A549 (cell line): Measurements from ENCODE around the gene DDX10. TPM values are rescaled to one million over a fixed set of nuclear protein-coding genes. Genes with fewer than 3 reads are reported as not detected.

Source experiments
- ATAC-seq, 2 experiments: fragments of 200-7000 bp in 1 of 2; fragments of >200 bp in 1 of 2; cut with Nextera tagmentation in 1 of 2; cut with Tn5 transposase in 1 of 2; 3 replicates each; pipeline versions ENCODE4 v1.8.0 to v1.9.1; 2018 to 2020; ENCODE audit warnings: mild to moderate bottlenecking in 1 of 2, moderate library complexity in 1 of 2
- CTCF ChIA-PET: fragments of 300-600 bp; sonication (Branson Sonifier 250); formaldehyde crosslinking; extraction: SDS; loops from one replicate; lab custom pipeline; 2021; ENCODE audit warnings: antibody characterized with exemption, inconsistent platforms; lab: Yijun Ruan, JAX
- POLR2A ChIA-PET: fragments of 350-600 bp; formaldehyde crosslinking; extraction: SDS; loops from one replicate; lab custom pipeline; 2021; ENCODE audit warnings: antibody characterized with exemption, inconsistent platforms; lab: Yijun Ruan, JAX
- DNase-seq, 2 experiments: peaks; one replicate each; pipeline versions ENCODE4 v3.0.0 to v3.0.0-alpha.2; 2011 to 2016; ENCODE audit warnings: low read depth in 1 of 2, low spot score in 1 of 2
- FAIRE-seq: peaks from 2 replicates; lab custom pipeline; 2011; peaks lifted over from hg19 to GRCh38; lab: Jason Lieb, UNC
- H3K27ac ChIP-seq, 2 experiments: fragments of >200 bp; sonication (Bioruptor Twin); formaldehyde crosslinking; 3 replicates each; pipeline ENCODE4 v1.5.1; 2016 to 2017
- H3K4me1 ChIP-seq: fragments of >200 bp; sonication (Bioruptor Twin); formaldehyde crosslinking; 3 replicates; pipeline ENCODE4 v1.6.1; 2016
- H3K4me2 ChIP-seq: fragments of >200 bp; sonication (Bioruptor Twin); formaldehyde crosslinking; 3 replicates; pipeline ENCODE4 v1.6.1; 2016
- H3K4me3 ChIP-seq: fragments of >200 bp; sonication (Bioruptor Twin); formaldehyde crosslinking; 3 replicates; pipeline ENCODE4 v1.5.1; 2016
- H3K9me3 ChIP-seq: fragments of >200 bp; sonication (Bioruptor Twin); formaldehyde crosslinking; 3 replicates; pipeline ENCODE4 v1.6.1; 2016
- BHLHE40 ChIP-seq: IDR thresholded peaks from 2 replicates; pipeline ENCODE4 v1.6.1; 2012; ENCODE audit warnings: low read depth, low read length, inconsistent platforms
- CBX2 ChIP-seq: fragments of 200-600 bp; sonication (generic); IDR thresholded peaks from 2 replicates; pipeline ENCODE4 v1.6.1; 2016; ENCODE audit warnings: low read depth, mild to moderate bottlenecking, borderline replicate concordance
- CEBPB ChIP-seq, 2 experiments: fragments of >200 bp in 1 of 2; sonication (Bioruptor Twin) in 1 of 2; formaldehyde crosslinking in 1 of 2; IDR thresholded peaks; 2 replicates each; pipeline ENCODE4 v1.6.1; 2012 to 2016
- FOSB ChIP-seq: fragments of 250-450 bp; sonication (Bioruptor Pico); IDR thresholded peaks from 2 replicates; pipeline ENCODE4 v1.5.0; 2020; ENCODE audit warnings: mild to moderate bottlenecking, moderate library complexity
- FOXS1 ChIP-seq: fragments of 250-450 bp; sonication (Bioruptor Pico); IDR thresholded peaks from 2 replicates; pipeline ENCODE4 v1.5.0; 2020; ENCODE audit warnings: mild to moderate bottlenecking, moderate library complexity
- GATA3 ChIP-seq: IDR thresholded peaks from 2 replicates; pipeline ENCODE4 v1.6.1; 2012; ENCODE audit warnings: borderline replicate concordance
- HDAC2 ChIP-seq: fragments of 200-600 bp; sonication (generic); IDR thresholded peaks from 2 replicates; pipeline ENCODE4 v1.6.1; 2016
- HEYL ChIP-seq: fragments of 250-450 bp; sonication (Bioruptor Pico); IDR thresholded peaks from 2 replicates; pipeline ENCODE4 v1.8.0; 2021; ENCODE audit warnings: mild to moderate bottlenecking, moderate library complexity
- HOXA7 ChIP-seq: fragments of 250-450 bp; sonication (Bioruptor Pico); IDR thresholded peaks from 2 replicates; pipeline ENCODE4 v1.5.0; 2020; ENCODE audit warnings: mild to moderate bottlenecking, moderate library complexity
- HOXB13 ChIP-seq: fragments of 250-450 bp; sonication (Bioruptor Pico); IDR thresholded peaks from 2 replicates; pipeline ENCODE4 v1.5.0; 2020; ENCODE audit warnings: low read depth, mild to moderate bottlenecking, moderate library complexity
- JUNB ChIP-seq: fragments of >200 bp; sonication (Bioruptor Twin); formaldehyde crosslinking; IDR thresholded peaks from 2 replicates; pipeline ENCODE4 v1.6.1; 2016
- MAFK ChIP-seq: fragments of 450-650 bp; IDR thresholded peaks from 2 replicates; pipeline ENCODE4 v1.6.1; 2014; ENCODE audit not compliant: partially characterized antibody
- MAX ChIP-seq: IDR thresholded peaks from 2 replicates; pipeline ENCODE4 v1.6.1; 2012
- MAZ ChIP-seq: fragments of 150-350 bp; IDR thresholded peaks from 2 replicates; pipeline ENCODE4 v1.6.1; 2014; ENCODE audit warnings: antibody characterized with exemption, low read depth, low read length, borderline replicate concordance
- NFE2L2 ChIP-seq: fragments of 150-350 bp; conservative IDR thresholded peaks from 2 replicates; pipeline ENCODE4 v1.6.1; 2014; ENCODE audit warnings: low read length
- NR3C1 ChIP-seq: fragments of >200 bp; sonication (Bioruptor Twin); formaldehyde crosslinking; IDR thresholded peaks from 3 replicates; pipeline ENCODE4 v1.6.1; 2017
- POLR2A ChIP-seq: IDR thresholded peaks from 2 replicates; pipeline ENCODE4 v1.6.1; 2012; ENCODE audit warnings: mild to moderate bottlenecking, low read length
- RARB ChIP-seq: fragments of 250-450 bp; sonication (Bioruptor Pico); IDR thresholded peaks from 2 replicates; pipeline ENCODE4 v1.8.0; 2021; ENCODE audit warnings: mild to moderate bottlenecking, moderate library complexity
- RNF2 ChIP-seq: fragments of 200-600 bp; sonication (generic); IDR thresholded peaks from 2 replicates; pipeline ENCODE4 v1.6.1; 2016; ENCODE audit warnings: low read depth, mild to moderate bottlenecking, antibody characterized with exemption, moderate library complexity, borderline replicate concordance
- SREBF2 ChIP-seq: fragments of 450-650 bp; IDR thresholded peaks from 2 replicates; pipeline ENCODE4 v1.6.1; 2014; ENCODE audit warnings: mild to moderate bottlenecking, moderate library complexity
- TP53 ChIP-seq: fragments of 250-450 bp; sonication (Bioruptor Pico); IDR thresholded peaks from 2 replicates; pipeline ENCODE4 v1.5.0; 2021; ENCODE audit warnings: mild to moderate bottlenecking, moderate library complexity
- USF2 ChIP-seq: fragments of 450-650 bp; IDR thresholded peaks from 2 replicates; pipeline ENCODE4 v1.6.1; 2014; ENCODE audit warnings: antibody characterized with exemption
- ZC3H11A ChIP-seq: fragments of 450-650 bp; IDR thresholded peaks from 2 replicates; pipeline ENCODE4 v1.6.1; 2014; ENCODE audit warnings: antibody characterized with exemption, mild to moderate bottlenecking
- ZFP36 ChIP-seq: fragments of 450-650 bp; IDR thresholded peaks from 2 replicates; pipeline ENCODE4 v1.6.1; 2014; ENCODE audit warnings: borderline replicate concordance; ENCODE audit not compliant: partially characterized antibody
- ZNF302 ChIP-seq: fragments of 250-450 bp; sonication (Bioruptor Pico); IDR thresholded peaks from 2 replicates; pipeline ENCODE4 v1.9.0; 2021; ENCODE audit warnings: inconsistent platforms, mild to moderate bottlenecking, moderate library complexity
- ZSCAN20 ChIP-seq: fragments of 250-450 bp; sonication (Bioruptor Pico); IDR thresholded peaks from 2 replicates; pipeline ENCODE4 v1.8.0; 2022; ENCODE audit warnings: mild to moderate bottlenecking, moderate library complexity
- WGBS: methylation state at CpG from one replicate; pipeline ENCODE4 v1.1.6; 2017; ENCODE audit errors: missing lambda C conversion rate; 5-methylcytosine and 5-hydroxymethylcytosine counted together
- polyA plus RNA-seq, 4 experiments: library from polyadenylated mRNA; depleted of rRNA in 3 of 4; stranded (reverse); fragments of >200 nt; fragmentation: RNase III in 1 of 4; extraction: RNeasy Plus Mini Kit Qiagen cat#74134 plus additional on column Dnase treatment in 1 of 4; gene quantifications; 2 replicates in 3 of 4; 3 replicates in 1 of 4; pipeline ENCODE4 v1.2.3, GENCODE V29; 2011 to 2017
- TF ChIP-seq, protein P1 (sequence below): fragments of >200 bp; sonication (Bioruptor Twin); formaldehyde crosslinking; IDR thresholded peaks from 2 replicates; pipeline ENCODE4 v1.6.1; 2016

The DDX10 gene
- polyA plus RNA-seq, 2 of the 4 experiments (the other 2 are of a cell fraction): 46.0 to 189 TPM

- FAIRE-seq: no peak
- no peak for ATAC-seq
- H3K9me3 ChIP-seq: peaks cover 8% of the 10 kb centered on the region
- H3K4me3 ChIP-seq: no peak overlapping the region
- H3K4me2 ChIP-seq: no peak overlapping the region
- no peak overlapping the region for H3K27ac ChIP-seq
- CTCF ChIA-PET: no interaction called here
- no peak for DNase-seq
- 0 out of 3 replicates have a peak, but pooled peaks cover 3% of the 10 kb centered on the region for H3K4me1 ChIP-seq
- POLR2A ChIA-PET: no interaction called here
- no peak for TF ChIP-seq NFE2L2
- no peak for TF ChIP-seq POLR2A
- TF ChIP-seq HOXB13 (CRISPR knock-in tag): no peak
- TF ChIP-seq ZC3H11A: no peak
- TF ChIP-seq MAX: no peak
- no peak for TF ChIP-seq RNF2
- TF ChIP-seq ZNF302 (CRISPR knock-in tag): no peak
- no peak for TF ChIP-seq HEYL (CRISPR knock-in tag)
- TF ChIP-seq CEBPB (IDR thresholded peaks at IDR 0.05): no peak
- no peak for TF ChIP-seq FOSB (CRISPR knock-in tag)
- no peak for TF ChIP-seq HOXA7 (CRISPR knock-in tag)
- no peak for TF ChIP-seq TP53 (CRISPR knock-in tag)
- TF ChIP-seq ZSCAN20: no peak
- TF ChIP-seq, all 56 proteins: peak for 0
Measured at GRCh38 chr11:108709741-108710140, 44.9 kb downstream of the DDX10 start.

GRCh38 chr11:108713076-108713790, 48.4 kb downstream of the DDX10 start:
- TF ChIP-seq POLR2A (no peak), MAZ (no peak), MAFK (no peak), RARB (CRISPR knock-in tag) (no peak), ZNF302 (CRISPR knock-in tag) (no peak), SREBF2 (no peak), NR3C1 (no peak), HDAC2 (no peak), CBX2 (no peak), USF2 (no peak), TP53 (CRISPR knock-in tag) (no peak), ZFP36 (no peak), JUNB (no peak), RNF2 (no peak), BHLHE40 (no peak), ZC3H11A (no peak), GATA3 (no peak), FOXS1 (CRISPR knock-in tag) (no peak), HOXB13 (CRISPR knock-in tag) (no peak)
- TF ChIP-seq, protein P1, sequence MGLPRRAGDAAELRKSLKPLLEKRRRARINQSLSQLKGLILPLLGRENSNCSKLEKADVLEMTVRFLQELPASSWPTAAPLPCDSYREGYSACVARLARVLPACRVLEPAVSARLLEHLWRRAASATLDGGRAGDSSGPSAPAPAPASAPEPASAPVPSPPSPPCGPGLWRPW: no peak
- TF ChIP-seq, all 56 proteins: peak for 0
- ChIA-PET POLR2A (no interaction called here), CTCF (interaction anchor here (0.6 kb wide), 1 partner anchor 427 kb away, joined by 3 read pairs; no protein-coding TSS in a partner anchor)
- H3K4me3 ChIP-seq: no peak overlapping the region
- peaks cover 8% of the 10 kb centered on the region for H3K9me3 ChIP-seq
- no peak overlapping the region for H3K27ac ChIP-seq
- 0 out of 3 replicates have a peak, but pooled peaks cover 3% of the 10 kb centered on the region for H3K4me1 ChIP-seq
- FAIRE-seq: no peak
- ATAC-seq: no peak
- WGBS: 87% methylated on average over 4 of the region's 4 CpGs
- DNase-seq: no peak
- H3K4me2 ChIP-seq: no peak overlapping the region
